ENCODE measurements around the gene PRM3.

PRM3 gene

DNA sequence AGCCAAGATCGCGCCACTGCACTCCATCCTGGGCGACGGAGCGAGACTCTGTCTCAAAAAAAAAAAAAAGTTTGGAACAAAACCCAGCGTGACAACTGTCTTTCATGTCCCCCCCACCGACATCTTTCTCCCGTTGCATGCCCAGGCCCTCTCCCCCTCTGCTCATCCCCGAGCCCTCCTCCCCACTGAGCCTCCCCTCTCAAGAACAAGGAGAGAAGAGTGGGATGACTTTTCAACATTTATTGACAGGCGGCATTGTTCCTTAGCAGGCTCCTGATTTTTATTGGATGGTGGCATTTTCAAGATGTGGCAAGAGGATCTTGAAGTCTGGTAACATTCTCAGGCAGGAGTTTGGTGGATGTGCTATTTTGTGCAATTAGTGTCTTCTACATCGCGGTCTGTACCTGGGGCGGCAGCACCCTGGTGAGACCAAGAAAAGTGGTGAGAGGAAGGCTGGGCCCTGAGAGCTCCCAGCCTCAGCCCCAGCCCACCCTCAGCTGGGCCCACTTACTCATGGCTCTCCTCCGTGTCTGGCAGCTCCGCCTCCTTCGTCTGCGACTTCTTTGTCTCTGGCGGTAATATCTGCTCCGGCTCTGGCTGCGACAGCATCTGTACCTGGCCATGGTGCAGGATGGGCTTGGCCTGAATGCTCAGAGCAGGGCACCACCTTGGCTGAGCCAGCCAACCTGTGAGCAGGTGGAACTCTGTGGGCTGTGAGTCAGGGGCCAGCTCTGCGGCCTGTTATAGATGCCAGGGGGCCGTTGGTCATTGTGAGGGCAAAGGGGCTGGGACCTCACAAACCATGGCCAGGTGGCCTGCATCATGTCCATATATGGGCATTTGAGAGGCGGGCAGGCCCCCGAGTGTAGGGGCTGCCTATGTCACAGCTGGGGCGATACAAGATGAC, 7.4 kb upstream of the PRM3 start, which contains the start of gene PRM1:
TSS of gene PRM1 (minus strand) at position 715 of the 907 bp plus-strand sequence. CDS start at position 623, 92 bp downstream.
- no peak for DNase-seq (ENCODE audit: low read depth)

DNA sequence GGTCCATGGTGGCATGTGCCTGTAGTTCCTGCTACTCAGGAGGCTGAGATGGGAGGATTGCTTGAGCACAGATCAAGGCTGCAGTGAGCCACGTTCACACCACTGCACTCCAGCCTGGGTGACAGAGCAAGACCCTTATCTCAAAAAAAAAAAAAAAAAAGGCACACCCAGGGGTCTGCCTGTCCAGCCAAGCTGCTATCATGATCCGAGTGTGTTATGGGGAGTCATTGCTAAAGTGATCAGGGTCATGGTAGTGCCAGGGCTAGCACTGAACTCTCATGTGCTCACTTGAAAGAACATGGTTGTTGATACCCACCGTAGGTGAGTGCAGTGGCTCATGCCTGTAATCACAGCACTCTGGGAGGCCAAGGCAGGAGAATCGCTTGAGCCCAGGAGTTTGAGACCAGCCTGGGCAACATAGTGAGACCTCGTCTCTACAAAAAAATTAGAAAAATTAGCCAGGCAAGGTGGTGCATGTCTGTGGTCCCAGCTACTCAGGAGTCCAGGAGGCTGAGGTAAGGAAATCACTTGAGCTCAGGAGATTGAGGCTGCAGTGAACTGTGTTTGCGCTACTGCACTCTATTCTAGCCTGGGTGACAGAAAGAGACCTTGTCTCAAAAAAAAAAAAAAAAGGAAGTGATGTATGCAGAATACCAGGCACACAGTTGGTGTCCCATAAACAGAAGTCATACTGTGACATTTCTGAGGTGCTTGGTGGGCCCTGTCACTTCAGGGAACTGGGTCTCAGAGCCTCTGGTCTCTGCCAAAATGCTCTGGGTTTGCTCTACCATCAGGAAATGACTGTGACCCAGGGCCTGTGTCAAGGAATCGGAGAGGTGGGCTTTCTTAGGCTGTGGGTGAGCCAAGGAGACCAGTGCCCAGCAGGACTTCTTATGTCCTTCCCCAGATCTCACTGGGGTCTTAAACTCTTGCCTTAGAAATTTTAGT, 5.5 kb upstream of the PRM3 start:
- no peak for DNase-seq (ENCODE audit: low read depth)

DNA sequence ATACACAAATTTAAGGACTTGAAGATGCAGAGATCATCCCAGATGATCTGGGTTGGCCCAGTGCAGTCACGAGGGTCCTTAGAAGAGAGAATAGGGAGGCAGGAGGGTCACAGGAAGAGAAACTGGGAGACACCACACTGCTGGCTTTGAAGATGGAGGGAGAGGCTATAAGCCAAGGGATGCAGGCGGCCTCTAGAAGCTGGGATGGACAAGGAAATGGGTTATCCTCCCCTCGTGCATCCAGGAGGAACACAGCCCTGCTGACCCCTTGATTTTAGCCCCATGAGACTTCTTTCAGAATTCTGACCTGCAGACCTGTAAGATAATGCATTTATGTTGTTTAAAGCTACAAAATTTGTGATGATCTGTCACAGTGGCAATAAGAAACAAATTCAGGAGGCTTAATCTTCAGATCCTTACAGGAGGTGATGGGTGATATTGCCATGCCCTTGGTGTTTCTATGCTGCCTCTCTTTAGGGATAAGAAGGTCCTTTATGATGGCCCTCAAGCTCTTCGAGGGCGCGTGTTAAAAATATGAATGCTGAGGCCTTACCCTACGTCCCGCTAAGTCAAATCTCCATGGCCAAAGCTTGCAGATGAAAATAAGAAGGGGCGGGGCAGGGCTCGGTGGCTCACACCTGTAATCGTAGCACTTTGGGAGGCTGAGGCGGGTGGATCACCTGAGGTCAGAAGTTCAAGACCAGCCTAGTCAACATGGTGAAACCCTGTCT, 4.3 kb upstream of the PRM3 start:
- no peak for DNase-seq (ENCODE audit: low read depth)

DNA sequence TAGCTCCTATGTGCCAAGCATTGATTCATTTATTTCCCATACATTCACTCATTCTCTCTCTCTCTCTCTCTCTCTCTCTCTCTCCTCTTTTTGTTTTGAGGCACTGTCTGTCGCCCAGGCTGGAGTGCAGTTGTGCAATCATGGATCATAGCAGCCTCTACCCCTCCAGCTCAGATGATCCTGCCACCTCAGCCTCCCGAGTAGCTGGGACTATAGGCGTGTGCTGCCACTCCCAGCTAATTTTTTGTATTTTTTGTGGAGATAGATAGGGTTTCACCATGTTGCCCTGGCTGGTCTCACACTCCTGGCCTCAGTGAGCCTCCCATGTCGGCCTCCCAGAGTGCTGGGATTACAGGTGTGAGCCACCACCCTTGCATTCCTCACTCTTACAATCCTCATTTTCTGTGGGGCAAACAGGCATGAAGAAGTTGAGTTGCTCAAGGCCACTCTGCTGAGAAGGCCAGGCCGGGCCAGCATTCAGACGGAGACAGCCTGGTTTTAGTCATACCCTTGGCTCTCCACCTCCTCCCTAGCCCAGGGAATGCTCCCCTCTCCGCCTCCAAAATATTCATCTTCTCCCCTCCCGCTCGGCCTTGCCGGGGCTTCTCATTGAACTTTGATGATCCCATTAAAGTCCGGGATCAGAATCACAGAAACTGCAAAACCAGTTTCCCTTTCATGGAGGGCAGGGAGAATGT, 3.6 kb upstream of the PRM3 start:
- no peak for DNase-seq (ENCODE audit: low read depth)

DNA sequence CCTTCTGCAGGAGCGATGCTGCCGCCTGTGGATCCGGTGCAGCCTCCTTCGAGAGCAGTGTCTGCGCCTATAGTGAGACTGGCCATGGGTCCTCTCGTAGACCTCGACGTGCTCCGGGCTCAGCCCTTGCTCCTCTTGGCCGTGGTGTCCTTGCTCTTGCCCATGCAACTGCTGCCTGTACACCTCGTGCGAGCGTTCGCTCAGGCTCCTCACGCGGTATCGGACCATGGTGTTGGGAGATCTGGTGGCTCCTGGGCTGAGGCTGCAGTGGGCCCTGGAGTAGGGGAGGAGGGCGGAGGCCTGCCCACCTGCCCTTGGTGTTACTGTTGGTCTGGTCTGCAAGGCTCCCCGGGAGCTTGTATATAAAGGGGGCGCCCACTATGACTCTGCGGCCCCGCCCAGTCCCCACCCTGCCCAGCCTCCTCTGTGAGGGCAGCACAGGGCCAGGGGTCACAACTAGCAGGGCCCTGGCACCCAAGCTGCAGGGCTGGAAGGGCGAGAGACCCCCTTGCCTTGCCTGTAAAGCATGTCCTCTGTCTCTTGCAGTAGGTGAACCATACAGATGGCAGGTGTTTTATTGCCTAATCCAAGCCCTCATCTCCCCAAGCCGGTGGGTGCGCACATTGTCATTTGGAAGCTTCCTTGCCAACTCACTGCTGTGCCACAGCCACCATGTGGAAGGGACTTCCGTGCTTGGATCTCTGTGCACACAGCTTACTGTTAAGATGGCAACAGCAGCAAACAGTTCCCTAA, 2.9 kb upstream of the PRM3 start, which contains the start of gene PRM2:
TSS of gene PRM2 (minus strand) at position 338 of the 753 bp plus-strand sequence. CDS start at position 228, 110 bp downstream.
- no peak for DNase-seq (ENCODE audit: low read depth)

DNA sequence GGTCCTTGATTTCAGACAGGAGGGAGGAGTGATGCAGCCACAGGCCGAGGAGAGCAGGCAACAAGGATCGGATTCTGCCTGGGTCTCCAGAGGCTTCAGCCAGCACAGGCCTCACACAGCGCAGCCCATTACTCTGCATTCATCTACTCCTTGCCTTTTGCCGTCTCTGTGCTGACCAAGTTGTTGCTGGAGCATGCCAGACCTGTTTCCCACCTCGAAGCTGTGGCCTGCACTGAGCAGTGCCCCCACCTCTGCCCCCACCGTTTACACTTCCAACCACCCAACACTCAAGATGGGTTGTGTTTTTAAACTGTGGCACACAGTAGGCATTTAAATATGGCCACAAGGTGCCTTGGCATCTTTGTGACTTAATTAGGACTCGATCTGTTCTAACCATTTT, 1.5 kb upstream of the PRM3 start:
- no peak for DNase-seq (ENCODE audit: low read depth)

DNA sequence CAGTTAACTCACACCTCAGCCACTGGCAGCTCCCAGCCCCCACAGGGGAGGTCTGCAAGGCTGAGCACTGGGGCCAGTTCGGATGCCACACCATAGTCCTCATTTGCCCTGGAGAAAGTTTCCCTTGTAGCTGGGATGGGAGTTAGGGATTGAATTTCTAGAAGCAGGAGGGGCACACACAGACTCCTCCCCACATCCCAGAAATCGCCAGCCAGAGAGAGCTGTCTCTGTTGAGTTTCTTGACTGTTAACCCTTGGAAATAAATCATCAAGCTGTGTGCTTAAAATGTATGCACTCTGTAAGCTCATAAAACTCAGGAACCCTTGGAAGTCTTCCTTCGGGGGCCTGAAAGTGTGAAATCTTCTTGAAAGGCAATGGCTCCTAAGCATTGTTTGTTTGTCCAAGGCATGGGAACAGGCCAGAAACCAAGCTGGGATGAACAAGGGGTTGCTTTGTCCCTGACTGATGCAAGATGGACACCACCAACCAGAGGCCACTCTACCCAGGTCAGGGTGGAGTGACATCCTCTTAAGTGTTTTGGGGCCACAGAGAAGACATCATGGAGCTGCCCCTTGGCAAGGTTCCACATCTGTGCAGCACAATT, 394 bp upstream of the PRM3 start:
- DNase-seq (ENCODE audit: low read depth): no peak

DNA sequence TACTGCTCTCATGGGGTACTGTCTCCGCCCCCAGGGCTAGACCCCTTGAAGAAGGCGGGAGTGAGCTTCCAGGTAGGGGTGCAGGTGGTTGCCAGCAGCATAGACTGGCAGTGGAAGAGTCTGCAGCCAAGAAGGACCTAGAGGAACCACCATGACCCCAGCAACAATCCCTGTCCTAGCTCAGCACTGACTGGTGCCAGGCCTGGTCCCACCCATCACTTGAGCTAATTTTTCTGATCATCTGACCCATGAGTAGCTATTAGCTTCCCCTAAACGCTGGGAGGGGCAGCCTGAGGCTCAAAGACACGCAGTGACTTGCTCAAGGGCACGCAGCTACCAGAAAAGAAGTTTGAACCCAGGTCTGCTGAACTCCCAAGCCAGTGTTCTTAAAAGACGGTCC, 945 bp downstream of the PRM3 start:
- DNase-seq (ENCODE audit: low read depth): no peak

DNA sequence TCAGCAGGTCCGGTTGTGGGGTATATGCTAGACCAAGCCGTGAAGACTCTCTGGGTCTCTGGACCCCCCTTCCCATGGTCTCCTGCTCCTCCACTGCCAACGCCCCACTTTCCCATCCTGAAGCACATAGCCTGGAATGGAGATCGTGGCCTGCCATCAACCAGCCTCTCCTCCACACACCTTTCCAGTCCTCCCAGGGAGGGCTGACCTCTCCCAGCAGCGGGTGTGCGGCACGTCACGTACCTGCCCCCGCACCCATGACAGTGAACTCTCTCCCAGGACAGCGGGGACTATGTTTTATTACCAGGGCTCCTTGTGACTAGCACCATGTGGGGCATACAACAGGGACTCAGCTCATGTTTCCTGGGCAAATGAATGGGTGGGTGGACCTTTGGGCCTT, 1.8 kb downstream of the PRM3 start:
- DNase-seq (ENCODE audit: low read depth): no peak

DNA sequence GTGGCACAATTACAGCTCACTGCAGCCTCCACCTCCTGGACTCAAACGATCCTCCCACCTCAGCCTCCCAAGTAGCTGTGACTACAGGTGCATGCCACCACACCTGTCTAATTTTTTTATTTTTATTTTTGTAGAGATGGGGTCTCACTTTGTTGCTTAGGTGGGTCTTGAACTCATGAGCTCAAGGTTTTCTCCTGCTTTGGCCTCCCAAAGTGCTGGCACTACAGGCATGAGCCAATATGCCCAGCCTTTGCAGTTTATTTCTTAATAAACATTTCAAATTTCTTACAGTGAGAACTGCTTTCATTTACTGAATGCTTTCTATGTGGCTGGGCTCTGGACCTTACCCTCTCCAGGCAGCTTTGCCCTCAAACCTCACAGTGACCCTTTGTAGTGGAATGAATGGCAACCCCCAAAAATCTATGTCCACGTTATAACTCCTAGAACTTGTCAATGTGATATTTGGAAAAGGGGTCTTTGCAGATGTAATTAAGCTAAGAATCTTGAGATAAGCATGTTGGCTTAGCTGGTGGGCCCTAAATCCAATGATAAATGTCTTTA, 2.7 kb downstream of the PRM3 start:
- no peak for DNase-seq (ENCODE audit: low read depth)

DNA sequence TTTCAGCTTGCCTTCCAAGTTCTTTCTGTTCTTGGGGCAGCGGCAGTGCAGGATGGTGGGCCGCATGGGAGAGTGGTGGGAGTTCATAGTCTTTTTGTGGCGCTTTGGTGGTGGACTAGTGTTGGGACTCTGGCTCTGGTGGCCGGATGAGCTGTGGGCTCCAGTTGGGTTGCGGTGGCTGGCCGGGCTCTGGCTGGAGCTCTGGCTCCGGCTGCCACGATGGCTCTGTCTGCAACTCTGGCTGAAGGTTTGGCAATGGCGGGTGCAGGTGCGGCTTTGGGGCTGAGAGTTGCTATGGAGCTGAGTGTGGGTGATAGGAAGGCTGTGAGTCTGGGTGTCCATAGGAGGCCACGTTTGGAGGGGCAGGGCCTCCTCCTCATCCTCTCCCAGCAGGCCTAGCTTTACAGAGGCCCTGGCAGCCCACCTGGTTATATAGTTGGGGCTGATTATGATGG, 4.5 kb downstream of the PRM3 start, which contains the start of gene TNP2:
TSS of gene TNP2 (minus strand) at position 405 of the 455 bp plus-strand sequence. CDS start at position 342, 63 bp downstream.
- DNase-seq (ENCODE audit: low read depth): no peak

DNA sequence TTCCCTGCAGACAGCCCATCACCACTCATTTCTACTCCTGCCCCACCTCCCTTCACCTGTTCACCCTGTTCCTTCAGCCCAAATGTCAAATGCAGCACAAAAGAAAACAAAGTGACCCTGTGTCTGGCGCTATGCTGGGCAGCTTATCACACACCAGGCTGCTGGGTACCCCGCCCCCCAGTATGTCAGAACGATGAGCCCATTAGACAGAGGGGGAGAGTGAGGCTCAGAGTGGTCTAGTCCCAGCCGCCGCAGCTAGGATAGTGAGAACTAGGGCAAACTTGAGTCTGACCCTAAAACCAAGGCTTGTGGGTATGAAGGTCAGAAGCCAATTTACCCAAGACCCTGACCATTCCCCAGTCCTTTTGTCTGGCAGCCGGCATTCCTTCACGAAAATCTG, 8.3 kb downstream of the PRM3 start:
- DNase-seq (ENCODE audit: low read depth): no peak

DNA sequence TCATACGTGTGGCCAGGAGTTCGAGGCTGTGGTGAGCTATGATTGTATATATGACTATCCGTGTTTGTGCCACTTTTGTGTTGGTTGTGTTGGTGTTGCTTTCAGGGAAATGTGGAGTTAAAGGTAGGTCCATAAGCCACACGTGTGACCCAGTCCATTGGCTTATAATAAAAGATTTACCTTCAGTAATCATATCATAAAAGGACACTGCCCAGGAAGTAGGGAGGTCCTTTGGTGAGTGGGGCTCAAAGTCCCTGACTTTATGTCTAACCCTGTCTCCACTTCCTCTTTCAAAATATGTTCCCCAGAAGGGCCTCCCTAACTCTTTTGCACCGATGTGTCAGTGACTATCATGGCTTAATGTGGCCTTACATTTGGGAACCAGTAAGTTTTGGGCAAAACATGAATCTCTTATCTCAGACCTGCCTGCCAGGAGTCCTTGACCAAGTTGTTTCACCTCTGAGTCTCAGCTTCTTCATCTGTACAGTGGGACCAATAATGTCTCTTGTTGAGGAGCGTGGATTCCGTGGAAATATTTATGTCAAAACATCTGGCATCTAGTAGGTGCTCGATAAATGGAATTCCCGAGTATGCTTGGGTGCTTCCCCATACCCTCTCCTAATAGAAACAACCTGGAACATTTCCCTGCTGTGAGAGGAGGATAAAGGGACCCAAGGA, 9.1 kb downstream of the PRM3 start:
- no peak for DNase-seq (ENCODE audit: low read depth)

DNA sequence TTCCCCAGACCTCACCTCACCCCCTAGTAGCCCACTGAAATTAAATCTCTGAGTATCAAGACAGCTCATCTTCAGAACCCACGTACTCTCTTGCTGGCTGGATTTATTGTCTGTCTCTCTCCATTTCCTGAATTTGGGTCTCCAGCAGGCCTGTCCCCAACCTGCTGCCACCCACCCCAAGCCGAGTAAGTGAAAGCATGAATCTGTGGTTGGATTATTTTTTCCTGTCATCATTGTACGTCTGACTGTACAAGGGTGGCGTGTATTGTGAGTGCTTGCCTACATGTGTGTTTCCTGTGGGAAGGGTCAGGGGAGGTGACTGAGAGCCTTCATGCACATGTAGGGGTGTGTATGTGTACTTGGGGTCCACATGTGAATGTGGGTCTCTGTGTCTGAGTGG, 9.7 kb downstream of the PRM3 start:
- no peak for DNase-seq (ENCODE audit: low read depth)

DNA sequence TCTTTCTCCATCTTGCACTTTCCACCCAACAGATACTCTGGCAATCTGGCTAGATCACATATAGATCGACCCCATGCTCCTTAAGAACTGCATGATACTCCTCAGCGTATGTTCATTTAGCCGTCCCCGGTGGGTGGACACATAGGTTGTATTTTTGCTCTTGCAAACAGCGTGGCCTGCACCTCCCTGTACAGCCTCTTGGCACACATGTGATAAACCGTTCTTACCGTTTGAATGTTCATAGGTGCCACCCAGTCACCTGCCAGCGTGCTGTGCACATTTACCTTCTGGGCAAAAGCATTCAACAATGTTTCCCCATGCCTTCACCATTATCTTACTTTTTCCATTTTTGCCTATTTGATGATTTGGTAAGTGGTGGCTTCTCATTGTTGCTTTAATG, 10.5 kb downstream of the PRM3 start:
- no peak for DNase-seq (ENCODE audit: low read depth)

DNA sequence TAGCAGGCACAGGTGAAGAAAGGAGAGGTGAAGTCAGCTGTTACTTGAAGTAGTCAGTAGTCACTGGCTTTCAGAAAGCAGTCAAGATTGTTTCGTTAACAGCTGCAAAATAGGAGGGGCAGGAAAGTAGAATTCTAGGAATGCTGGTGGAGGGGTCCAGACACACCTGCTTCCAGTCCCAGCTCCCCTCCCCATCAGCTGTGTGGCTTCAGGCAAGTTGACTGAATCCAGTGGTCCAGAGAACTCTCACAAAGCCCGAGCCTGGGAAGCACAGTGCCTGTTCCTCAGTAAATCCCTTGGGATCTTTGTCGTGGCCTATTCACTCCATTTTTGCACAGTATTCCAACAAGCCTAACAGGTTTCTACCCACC, 12.8 kb downstream of the PRM3 start:
- no peak for DNase-seq (ENCODE audit: low read depth)

DNA sequence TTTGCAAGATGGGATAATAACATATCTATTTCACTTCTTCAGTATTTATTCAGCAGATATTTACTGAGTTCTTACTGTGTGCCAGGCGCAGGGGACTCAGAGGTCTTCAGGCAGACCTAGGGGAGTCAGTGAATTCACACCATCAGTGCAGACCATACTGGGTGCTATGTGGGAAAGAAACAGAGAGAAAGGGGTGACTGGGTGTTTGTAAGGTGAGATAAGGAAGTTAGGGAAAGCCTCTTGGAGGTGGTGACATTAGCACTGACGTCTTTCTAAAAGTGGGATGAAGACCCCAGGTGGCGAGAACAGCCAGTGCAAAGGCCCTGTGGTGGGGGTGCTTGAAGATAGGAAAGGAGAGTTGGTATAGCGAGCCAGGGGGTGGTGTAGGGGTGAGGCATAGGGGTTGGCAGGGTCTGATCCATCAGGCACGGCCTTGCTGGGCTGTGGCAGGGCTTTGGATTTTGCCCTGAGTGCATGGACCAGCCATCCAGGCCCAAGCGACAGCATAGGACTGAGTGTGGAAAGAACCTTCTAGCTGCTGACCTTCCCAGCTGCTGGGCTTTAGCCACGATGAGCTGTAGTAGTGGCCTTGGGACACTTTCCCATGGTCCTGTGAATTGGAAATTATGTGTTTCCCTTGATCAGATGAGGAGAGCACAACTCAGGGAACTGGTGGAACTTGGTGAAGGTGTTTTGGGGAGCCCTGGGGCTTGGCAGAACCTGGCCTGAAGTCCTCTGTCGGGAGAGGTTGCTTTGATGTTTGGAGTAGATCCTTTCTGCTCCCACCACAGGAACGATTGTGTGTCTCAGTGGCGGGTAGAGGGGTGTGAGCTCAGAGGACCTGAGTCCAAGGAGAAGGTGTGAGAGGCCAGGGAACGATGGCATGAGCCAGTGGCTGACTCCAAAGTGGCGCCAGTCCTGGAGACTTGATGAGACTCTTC, 13.5 kb downstream of the PRM3 start:
- no peak for DNase-seq (ENCODE audit: low read depth)
